H1 (cell line): ENCODE results near the gene FAM227B. TPM values are rescaled to one million over a fixed set of nuclear protein-coding genes. Genes with fewer than 3 reads are reported as not detected.
A peak's percentile ranks its signal among the peaks of the same experiment; 100 is the strongest.

Source experiments
- CTCF ChIA-PET: fragments of 300-600 bp; sonication (Branson Sonifier 250); formaldehyde crosslinking; loops from one replicate; lab custom pipeline; 2021; ENCODE audit not compliant: partially characterized antibody; lab: Charles Lee
- POLR2A ChIA-PET: fragments of 300-600 bp; sonication (Branson Sonifier 250); formaldehyde crosslinking; loops from one replicate; lab custom pipeline; 2021; ENCODE audit warnings: inconsistent platforms; ENCODE audit not compliant: partially characterized antibody; lab: Charles Lee
- DNase-seq, 2 experiments: peaks; one replicate each; pipeline versions ENCODE4 v3.0.0 to v3.0.0-alpha.2; 2010 to 2022; ENCODE audit warnings: low spot score in 2 of 2, low read depth in 1 of 2, mixed read lengths in 1 of 2
- FAIRE-seq: peaks from 2 replicates; lab custom pipeline; 2011; peaks lifted over from hg19 to GRCh38; lab: Jason Lieb, UNC
- H2AFZ ChIP-seq: 2 replicates; pipeline ENCODE4 v1.8.1; 2012; ENCODE audit warnings: low read length, inconsistent platforms
- H2AK5ac ChIP-seq: 2 replicates; pipeline ENCODE4 v1.6.1; 2013; ENCODE audit warnings: low read depth, low read length
- H2BK120ac ChIP-seq: replicated peaks from 2 replicates; pipeline ENCODE3; 2013; ENCODE audit warnings: low read depth, low read length, inconsistent platforms
- H2BK12ac ChIP-seq: 2 replicates; pipeline ENCODE4 v1.6.1; 2013; ENCODE audit warnings: low read depth, low read length
- H2BK15ac ChIP-seq: 2 replicates; pipeline ENCODE4 v1.6.1; 2013; ENCODE audit warnings: low read length
- H2BK20ac ChIP-seq: 2 replicates; pipeline ENCODE4 v1.6.1; 2013; ENCODE audit warnings: low read length
- H2BK5ac ChIP-seq: 2 replicates; pipeline ENCODE4 v1.6.1; 2013; ENCODE audit warnings: low read depth, low read length
- H3K14ac ChIP-seq: 2 replicates; pipeline ENCODE4 v1.6.1; 2013; ENCODE audit warnings: inconsistent platforms; ENCODE audit not compliant: insufficient read length
- H3K18ac ChIP-seq: 2 replicates; pipeline ENCODE4 v1.6.1; 2013; ENCODE audit warnings: low read length; ENCODE audit errors: extremely low read depth
- H3K23ac ChIP-seq: 2 replicates; pipeline ENCODE4 v1.6.1; 2013; ENCODE audit warnings: inconsistent platforms; ENCODE audit not compliant: insufficient read length
- H3K23me2 ChIP-seq: 2 replicates; pipeline ENCODE4 v1.6.1; 2013; ENCODE audit warnings: low read depth, low read length
- H3K27ac ChIP-seq: 2 replicates; pipeline ENCODE4 v1.6.1; 2011; ENCODE audit warnings: low read depth, low read length, inconsistent platforms
- H3K27me3 ChIP-seq, 4 experiments: replicated peaks in 1 of 4; 1 replicate in 1 of 4; 2 replicates in 3 of 4; pipeline versions ENCODE4 v1.6.1 to v1.8.1; 2011 to 2013; ENCODE audit warnings: low read length in 3 of 4, mild to moderate bottlenecking in 3 of 4, inconsistent platforms in 2 of 4, mixed read lengths in 2 of 4, moderate library complexity in 1 of 4; ENCODE audit not compliant: control insufficient read depth in 3 of 4, insufficient read depth in 3 of 4; ENCODE audit errors: extremely low read depth in 1 of 4
- H3K36me3 ChIP-seq, 4 experiments: 2 replicates each; pipeline versions ENCODE4 v1.6.1 to v1.8.1; 2011 to 2013; ENCODE audit warnings: mild to moderate bottlenecking in 4 of 4, low read length in 3 of 4, moderate library complexity in 2 of 4, control low read depth in 1 of 4, inconsistent platforms in 1 of 4; ENCODE audit not compliant: insufficient read depth in 4 of 4, control insufficient read depth in 2 of 4
- H3K4ac ChIP-seq: replicated peaks from 2 replicates; pipeline ENCODE3; 2013; ENCODE audit warnings: low read length, low read depth, mixed read lengths, inconsistent platforms; ENCODE audit not compliant: insufficient read length
- H3K4me1 ChIP-seq, 4 experiments: replicated peaks in 1 of 4; 1 replicate in 1 of 4; 2 replicates in 3 of 4; pipeline versions ENCODE4 v1.6.1 to v1.8.1; 2011 to 2013; ENCODE audit warnings: low read length in 3 of 4, inconsistent platforms in 2 of 4, mixed read lengths in 1 of 4; ENCODE audit not compliant: insufficient read depth in 4 of 4, control insufficient read depth in 3 of 4
- H3K4me2 ChIP-seq, 2 experiments: 2 replicates each; pipeline versions ENCODE4 v1.6.1 to v1.8.1; 2011 to 2013; ENCODE audit warnings: low read depth in 2 of 2, low read length in 2 of 2, control low read depth in 1 of 2, inconsistent platforms in 1 of 2, mild to moderate bottlenecking in 1 of 2; ENCODE audit not compliant: insufficient read depth in 1 of 2
- H3K4me3 ChIP-seq, 4 experiments: fragments of 200-600, 300-600 bp in 1 of 4; sonication (generic), shearing (Covaris generic), sonication (Bioruptor Twin) in 1 of 4; 2 replicates each; pipeline versions ENCODE4 v1.5.1 to v1.8.1; 2011 to 2016; ENCODE audit warnings: low read length in 4 of 4, low read depth in 3 of 4, control low read depth in 2 of 4, inconsistent platforms in 2 of 4, mild to moderate bottlenecking in 2 of 4, mixed read lengths in 1 of 4, moderate library complexity in 1 of 4; ENCODE audit not compliant: insufficient read depth in 2 of 4; ENCODE audit errors: extremely low read depth in 1 of 4
- H3K56ac ChIP-seq: replicated peaks from 2 replicates; pipeline ENCODE3; 2013; ENCODE audit warnings: low read depth, mild to moderate bottlenecking, mixed read lengths, low read length, inconsistent platforms; ENCODE audit not compliant: insufficient read length
- H3K79me1 ChIP-seq: 2 replicates; pipeline ENCODE4 v1.6.1; 2013; ENCODE audit warnings: low read depth, low read length, control low read depth
- H3K79me2 ChIP-seq, 2 experiments: 2 replicates each; pipeline versions ENCODE4 v1.6.1 to v1.8.1; 2012 to 2013; ENCODE audit warnings: low read length in 2 of 2, mild to moderate bottlenecking in 2 of 2, inconsistent platforms in 1 of 2; ENCODE audit not compliant: insufficient read depth in 2 of 2, control insufficient read depth in 1 of 2
- H3K9ac ChIP-seq, 4 experiments: replicated peaks in 1 of 4; 1 replicate in 1 of 4; 2 replicates in 3 of 4; pipeline versions ENCODE4 v1.6.1 to v1.8.1; 2011 to 2013; ENCODE audit warnings: low read depth in 3 of 4, low read length in 3 of 4, control low read depth in 2 of 4, mild to moderate bottlenecking in 2 of 4, moderate library complexity in 2 of 4, inconsistent platforms in 1 of 4; ENCODE audit errors: extremely low read depth in 1 of 4
- H3K9me3 ChIP-seq, 2 experiments: 2 replicates each; pipeline versions ENCODE4 v1.6.1 to v1.8.1; 2012 to 2013; ENCODE audit warnings: mild to moderate bottlenecking in 2 of 2, moderate library complexity in 2 of 2, control low read depth in 1 of 2, inconsistent platforms in 1 of 2, low read depth in 1 of 2, low read length in 1 of 2, mixed read lengths in 1 of 2; ENCODE audit not compliant: insufficient read depth in 2 of 2
- H4K20me1 ChIP-seq, 2 experiments: replicated peaks in 1 of 2; 2 replicates each; pipeline versions ENCODE3 to v1.8.1; 2011 to 2013; ENCODE audit warnings: inconsistent platforms in 2 of 2, low read length in 2 of 2, mild to moderate bottlenecking in 1 of 2; ENCODE audit not compliant: insufficient read depth in 2 of 2, control insufficient read depth in 1 of 2
- H4K5ac ChIP-seq: 2 replicates; pipeline ENCODE4 v1.6.1; 2013; ENCODE audit warnings: low read length, low read depth, mixed read lengths, inconsistent platforms; ENCODE audit not compliant: insufficient read length
- H4K8ac ChIP-seq: 2 replicates; pipeline ENCODE4 v1.8.0; 2013; ENCODE audit warnings: mild to moderate bottlenecking, moderate library complexity, low read length, inconsistent platforms; ENCODE audit not compliant: insufficient read depth; ENCODE audit errors: extremely low read depth
- H4K91ac ChIP-seq: replicated peaks from 2 replicates; pipeline ENCODE3; 2013; ENCODE audit warnings: low read length, mixed read lengths, inconsistent platforms; ENCODE audit not compliant: insufficient read length
- CBX8 ChIP-seq: fragments of 300-800, 300-1000 bp; sonication (generic); IDR thresholded peaks from 2 replicates; pipeline ENCODE4 v1.7.1; 2016; ENCODE audit warnings: low read depth, low read length, borderline replicate concordance
- JUN ChIP-seq: IDR thresholded peaks from 2 replicates; pipeline ENCODE4 v1.6.1; 2011; ENCODE audit warnings: low read depth, mild to moderate bottlenecking, improper control_type of control experiment, low read length
- MAFK ChIP-seq: IDR thresholded peaks from 2 replicates; pipeline ENCODE4 v1.6.1; 2012; ENCODE audit warnings: low read depth, mild to moderate bottlenecking, improper control_type of control experiment, low read length
- SIN3A ChIP-seq, 2 experiments: IDR thresholded peaks in 1 of 2; conservative IDR thresholded peaks in 1 of 2; 2 replicates each; pipeline ENCODE4 v1.6.1; 2011 to 2012; ENCODE audit warnings: low read length in 2 of 2, improper control_type of control experiment in 1 of 2, low read depth in 1 of 2, mild to moderate bottlenecking in 1 of 2
- SP2 ChIP-seq: IDR thresholded peaks from 2 replicates; pipeline ENCODE4 v1.6.1; 2012; ENCODE audit warnings: mild to moderate bottlenecking, low read length, inconsistent platforms
- SRF ChIP-seq: IDR thresholded peaks from 2 replicates; pipeline ENCODE4 v1.6.1; 2011; ENCODE audit warnings: mild to moderate bottlenecking, low read depth, low read length, moderate library complexity
- TAF1 ChIP-seq: IDR thresholded peaks from 2 replicates; pipeline ENCODE4 v1.6.1; 2011; ENCODE audit warnings: mild to moderate bottlenecking, low read depth, low read length
- TAF7 ChIP-seq: optimal IDR thresholded peaks from 2 replicates; pipeline ENCODE3; 2011; ENCODE audit warnings: low read depth, mild to moderate bottlenecking, inconsistent platforms, low read length, moderate library complexity, borderline replicate concordance
- WGBS, 2 experiments: shearing (Covaris generic) in 1 of 2; methylation state at CpG; one replicate each; pipeline versions ENCODE4 v1.1.6 to v1.1.7; 2013 to 2015; ENCODE audit warnings: low lambda C conversion rate in 2 of 2, mixed read lengths in 2 of 2, inconsistent platforms in 1 of 2, low coverage in 1 of 2, missing lambda C conversion rate in 1 of 2; ENCODE audit not compliant: insufficient replicate concordance in 2 of 2, insufficient coverage in 1 of 2, insufficient read length in 1 of 2; ENCODE audit errors: extremely low coverage in 1 of 2, missing lambda C conversion rate in 1 of 2; 5-methylcytosine and 5-hydroxymethylcytosine counted together
- polyA plus RNA-seq, 7 experiments: library from polyadenylated mRNA; depleted of rRNA in 3 of 7; stranded (reverse) in 5 of 7; unstranded in 2 of 7; fragments of >200 nt in 5 of 7; fragments of 200-250 nt in 2 of 7; gene quantifications; 1 replicate in 5 of 7; 2 replicates in 1 of 7; 4 replicates in 1 of 7; pipeline versions ENCODE4 v1.2.1 to v1.2.3, GENCODE V29; 2011 to 2013; ENCODE audit warnings: missing spikeins in 2 of 7, mixed read lengths in 2 of 7
- total RNA-seq: library from RNA; stranded (reverse); fragmentation: NEBNext Ultra II Directional; extraction: Animal tissue kit (Norgen Biotek cat#: 25700); gene quantifications from 2 replicates; pipeline ENCODE4 v1.2.1, GENCODE V29; 2021

The FAM227B gene
- total and polyA plus RNA-seq, 2 of the 8 experiments (the other 6 are each of a cell fraction or from before 2014, with no cell fraction given) = 4.0 to 6.5 TPM

DNA sequence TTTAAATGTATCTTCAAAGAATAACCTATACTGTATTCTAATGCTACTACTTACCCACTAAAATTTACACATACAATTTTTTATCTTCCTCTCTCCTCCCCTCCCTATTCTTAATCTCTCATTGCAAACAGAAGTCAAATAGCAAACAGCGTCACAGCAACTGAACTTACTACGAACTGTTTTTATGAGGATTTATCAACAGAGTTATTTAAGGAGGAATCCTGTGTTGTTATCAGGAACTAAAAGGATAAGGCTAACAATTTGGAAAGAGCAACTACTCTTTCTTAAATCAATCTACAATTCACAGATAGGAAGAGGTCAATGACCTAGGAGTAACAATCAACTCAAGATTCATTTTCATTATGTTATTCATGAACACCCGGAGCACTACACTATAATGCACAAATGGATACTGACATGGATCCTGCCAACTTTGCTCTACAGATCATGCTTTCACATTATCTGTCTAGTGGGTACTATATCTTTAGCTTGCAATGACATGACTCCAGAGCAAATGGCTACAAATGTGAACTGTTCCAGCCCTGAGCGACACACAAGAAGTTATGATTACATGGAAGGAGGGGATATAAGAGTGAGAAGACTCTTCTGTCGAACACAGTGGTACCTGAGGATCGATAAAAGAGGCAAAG, 196.6 kb downstream of the FAM227B start:
- H3K79me2 ChIP-seq = no peaks in the 10 kb centered on the region
- H3K36me3 ChIP-seq = no peaks in the 10 kb centered on the region
- no peak overlapping the region for H4K91ac ChIP-seq
- H3K4ac ChIP-seq = no peak overlapping the region
- H2BK20ac ChIP-seq = no peak overlapping the region
- H3K18ac ChIP-seq = no peak overlapping the region
- no peak overlapping the region for H3K56ac ChIP-seq
- H2BK12ac ChIP-seq = no peak overlapping the region
- no peaks in the 10 kb centered on the region for H3K23me2 ChIP-seq
- no peak overlapping the region for H4K8ac ChIP-seq
- DNase-seq (no peak), FAIRE-seq (peak; percentile 42)
- no peaks in the 10 kb centered on the region for H4K20me1 ChIP-seq
- H3K9ac ChIP-seq = no peak overlapping the region
- H2AK5ac ChIP-seq = no peak overlapping the region
- ChIA-PET CTCF (interaction anchor here (9.5 kb wide), 1 partner anchor 187 kb away, joined by 153 read pairs; no protein-coding TSS in a partner anchor), POLR2A (no interaction called here)
- H3K14ac ChIP-seq = no peak overlapping the region
- H2BK15ac ChIP-seq = no peak overlapping the region
- no peak overlapping the region for H4K5ac ChIP-seq
- H3K9me3 ChIP-seq = no peaks in the 10 kb centered on the region
- H3K79me1 ChIP-seq = no peaks in the 10 kb centered on the region
- H2BK120ac ChIP-seq = no peak overlapping the region
- no peak overlapping the region for H3K4me3 ChIP-seq
- H3K23ac ChIP-seq = no peak overlapping the region
- no peak overlapping the region for H3K27ac ChIP-seq
- H2BK5ac ChIP-seq = no peak overlapping the region
- 0 out of 2 replicates have a peak overlapping the region, but pooled peaks have one; percentile 40 for H2AFZ ChIP-seq
- no peaks in the 10 kb centered on the region for H3K27me3 ChIP-seq
- no peak overlapping the region for H3K4me2 ChIP-seq
- WGBS, 2 experiments = 86% methylated on average over 6 of the region's 6 CpGs; no CpG with 5 or more reads in 1 of the 2 experiments
- H3K4me1 ChIP-seq = peaks cover 0 to 3% (median 0%) of the 10 kb centered on the region in 4 experiments; a peak in 1 of 7 replicates
- TF ChIP-seq TAF1 = no peak
- TF ChIP-seq SRF = no peak
- no peak for TF ChIP-seq MAFK
- TF ChIP-seq TAF7 = no peak
- no peak for TF ChIP-seq SP2
- no peak for TF ChIP-seq CBX8
- TF ChIP-seq JUN = no peak
- no peak for TF ChIP-seq SIN3A (conservative IDR thresholded peaks at IDR 0.05 in 1 of 2, IDR thresholded peaks at IDR 0.05 in 1 of 2; ENCODE audit: low read depth in 1 of 2, low read length in 2 of 2)
